Uterus (tissue), 2 donors: ENCODE data around the gene CYP2A7.

Source experiments
- POLR2A ChIP-seq, 2 donors: fragments of 450-650 bp; IDR thresholded peaks; one replicate each; pipeline ENCODE4 v1.6.1; 2016; ENCODE audit warnings: antibody characterized with exemption in 2 of 2, mild to moderate bottlenecking in 1 of 2, moderate library complexity in 1 of 2
- TF ChIP-seq, protein P1 (sequence below), 4 experiments: fragments of 200-600 bp in 2 of 4; fragments of 450-650 bp in 2 of 4; sonication (generic) in 2 of 4; IDR thresholded peaks; one replicate each; pipeline ENCODE4 v1.5.1; 2016 to 2019; ENCODE audit warnings: antibody characterized with exemption in 4 of 4, mild to moderate bottlenecking in 2 of 4, moderate library complexity in 1 of 4

GRCh38 chr19:40921005-40921897 lies 39.2 kb upstream of the CYP2A7 start:
- TF ChIP-seq POLR2A (IDR thresholded peaks at IDR 0.05), result no peak
- TF ChIP-seq, protein P1, sequence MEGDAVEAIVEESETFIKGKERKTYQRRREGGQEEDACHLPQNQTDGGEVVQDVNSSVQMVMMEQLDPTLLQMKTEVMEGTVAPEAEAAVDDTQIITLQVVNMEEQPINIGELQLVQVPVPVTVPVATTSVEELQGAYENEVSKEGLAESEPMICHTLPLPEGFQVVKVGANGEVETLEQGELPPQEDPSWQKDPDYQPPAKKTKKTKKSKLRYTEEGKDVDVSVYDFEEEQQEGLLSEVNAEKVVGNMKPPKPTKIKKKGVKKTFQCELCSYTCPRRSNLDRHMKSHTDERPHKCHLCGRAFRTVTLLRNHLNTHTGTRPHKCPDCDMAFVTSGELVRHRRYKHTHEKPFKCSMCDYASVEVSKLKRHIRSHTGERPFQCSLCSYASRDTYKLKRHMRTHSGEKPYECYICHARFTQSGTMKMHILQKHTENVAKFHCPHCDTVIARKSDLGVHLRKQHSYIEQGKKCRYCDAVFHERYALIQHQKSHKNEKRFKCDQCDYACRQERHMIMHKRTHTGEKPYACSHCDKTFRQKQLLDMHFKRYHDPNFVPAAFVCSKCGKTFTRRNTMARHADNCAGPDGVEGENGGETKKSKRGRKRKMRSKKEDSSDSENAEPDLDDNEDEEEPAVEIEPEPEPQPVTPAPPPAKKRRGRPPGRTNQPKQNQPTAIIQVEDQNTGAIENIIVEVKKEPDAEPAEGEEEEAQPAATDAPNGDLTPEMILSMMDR (IDR thresholded peaks at IDR 0.05), result no peak
